Activated naive CD8-positive, alpha-beta T cell treated with anti-CD3 and anti-CD28 coated beads, Interleukin-2, amount 10 ng/mL, durations not matched to agents 7 days and 5 days (primary cell): ENCODE results near the gene ATP5F1B. TPM values are rescaled to one million over a fixed set of nuclear protein-coding genes. Genes with fewer than 3 reads are reported as not detected.

Experiments used
- ATAC-seq: fragments of 150-1000 bp; cut with Tn5 transposase; one replicate; pipeline ENCODE4 v1.10.0; 2021; ENCODE audit warnings: low read depth, moderate library complexity
- POLR2A ChIA-PET: fragments of 350-600 bp; sonication (Branson Sonifier 250); formaldehyde crosslinking; loops from one replicate; lab custom pipeline; 2021; ENCODE audit warnings: antibody characterized with exemption; lab: Charles Lee
- DNase-seq: peaks from one replicate; pipeline ENCODE4 v3.0.0; 2021
- H3K27ac Mint-ChIP-seq: one replicate; pipeline ENCODE4 v1.8.0; 2022; ENCODE audit warnings: mild to moderate bottlenecking, mixed read lengths
- H3K27me3 Mint-ChIP-seq: one replicate; pipeline ENCODE4 v1.8.0; 2022; ENCODE audit warnings: mild to moderate bottlenecking, moderate library complexity, mixed read lengths
- H3K36me3 Mint-ChIP-seq: one replicate; pipeline ENCODE4 v1.8.0; 2021; ENCODE audit warnings: mild to moderate bottlenecking, mixed read lengths
- H3K4me1 Mint-ChIP-seq: one replicate; pipeline ENCODE4 v1.8.0; 2021; ENCODE audit warnings: mixed read lengths
- H3K4me3 Mint-ChIP-seq: one replicate; pipeline ENCODE4 v1.8.0; 2022; ENCODE audit warnings: mild to moderate bottlenecking, moderate library complexity, mixed read lengths
- H3K9me3 Mint-ChIP-seq: one replicate; pipeline ENCODE4 v1.8.0; 2021; ENCODE audit warnings: mixed read lengths
- total RNA-seq, 2 experiments: library from RNA; stranded (reverse); gene quantifications; one replicate each; pipeline ENCODE4 v1.2.3, GENCODE V29; 2021

The ATP5F1B gene
- 100 to 1,000 TPM; 468 to 471 TPM for total RNA-seq

DNA sequence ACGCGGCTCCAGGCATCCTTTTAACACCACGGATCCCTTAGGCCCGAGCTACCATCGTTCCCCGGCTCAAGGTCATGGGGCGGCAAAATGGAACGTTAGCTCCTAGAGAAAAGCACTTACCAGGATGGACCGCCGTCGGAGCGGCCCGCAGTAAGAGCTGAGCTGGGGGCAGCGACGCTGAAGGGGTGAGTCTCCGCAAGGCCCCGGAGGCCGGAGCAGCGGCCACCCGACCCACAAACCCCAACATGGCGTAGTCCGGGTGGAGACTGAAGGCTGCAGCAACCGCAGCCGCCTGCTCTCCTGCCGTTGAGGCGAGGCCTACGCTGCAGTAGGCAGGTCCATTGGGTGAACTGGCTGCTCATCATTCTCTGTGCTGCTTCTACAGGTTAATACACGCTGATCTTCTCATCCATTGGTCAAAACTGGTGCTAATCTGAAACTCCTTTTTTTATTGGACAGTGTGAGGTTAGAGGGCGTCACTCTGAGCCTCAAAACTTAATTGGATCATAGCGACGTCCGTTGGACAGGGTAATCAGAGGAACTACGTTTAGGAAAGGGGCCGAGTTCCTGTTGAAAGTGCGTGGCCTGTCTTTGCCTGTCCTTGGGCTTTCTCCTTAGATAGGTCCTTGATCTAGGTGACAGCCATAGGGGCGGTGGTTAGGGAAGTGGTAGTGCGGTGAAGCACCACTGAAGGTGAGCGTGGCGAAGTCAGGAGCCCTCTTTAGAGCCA lies at the start of gene ATP5F1B:
Gene ATP5F1B, minus strand, starts transcription at position 268 of the 730 bp plus-strand sequence. Its CDS starts 21 bp downstream, at position 247.
- no peaks in the 10 kb centered on the region for H3K27me3 Mint-ChIP-seq
- H3K36me3 Mint-ChIP-seq: peaks cover 28% of the 10 kb centered on the region
- H3K27ac Mint-ChIP-seq: peak within 1 kb of the TSS; percentile 99
- peak within 1 kb of the TSS; percentile 96 for H3K4me3 Mint-ChIP-seq
- peak; percentile 85 for DNase-seq
- peak; percentile 99 for ATAC-seq
- H3K4me1 Mint-ChIP-seq: peaks cover 28% of the 10 kb centered on the region
- POLR2A ChIA-PET: interaction anchor here (0.6 to 5.3 kb wide), 16 partner anchors 11 to 816 kb away, joined by 3 to 65 read pairs (median 4); partner anchors contain the start of genes BAZ2A, DNAJC14, NACA and PTGES3
- H3K9me3 Mint-ChIP-seq: no peaks in the 10 kb centered on the region

DNA sequence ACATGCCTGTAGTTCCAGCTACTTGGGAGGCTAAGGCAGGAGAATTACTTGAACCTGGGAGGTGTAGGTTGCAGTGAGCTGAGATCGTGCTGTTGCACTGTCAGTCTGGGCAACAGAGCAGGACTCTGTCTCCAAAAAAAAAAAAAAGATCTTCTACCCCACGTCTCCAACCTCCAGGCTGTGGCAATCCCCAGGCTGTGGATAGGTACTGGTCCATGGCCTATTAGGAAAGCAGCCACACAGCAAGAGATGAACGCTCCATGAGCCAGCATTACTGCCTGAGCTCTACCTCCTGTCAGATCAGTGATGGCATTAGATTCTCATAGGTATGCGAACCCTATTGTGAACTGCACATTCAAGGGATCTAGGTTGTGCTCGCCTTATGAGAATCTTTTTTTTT lies 48.4 kb upstream of the ATP5F1B start:
- Mint-ChIP-seq H3K36me3 (no peaks in the 10 kb centered on the region), H3K4me1 (peaks cover 5% of the 10 kb centered on the region), H3K4me3 (no peak overlapping the region), H3K27ac (no peak overlapping the region), H3K27me3 (peaks cover 2% of the 10 kb centered on the region), H3K9me3 (no peaks in the 10 kb centered on the region)
- POLR2A ChIA-PET: no interaction called here
- ATAC-seq (no peak), DNase-seq (peak; percentile 15)

DNA sequence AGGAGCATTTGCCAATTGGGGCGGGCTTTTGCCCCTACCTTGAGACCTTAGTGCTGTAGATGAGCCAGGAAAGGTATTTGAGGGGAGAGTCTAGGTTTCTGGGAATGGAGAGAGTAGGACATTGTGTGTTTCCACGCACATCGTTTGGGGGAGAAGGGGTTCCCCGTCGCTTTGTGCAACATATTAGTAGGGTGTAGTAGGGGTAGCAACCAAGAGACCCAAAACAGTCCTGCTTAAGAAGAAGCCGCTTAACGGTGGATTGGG lies 43.0 kb upstream of the ATP5F1B start:
- peaks cover 23% of the 10 kb centered on the region for H3K4me1 Mint-ChIP-seq
- peaks cover 21% of the 10 kb centered on the region for H3K36me3 Mint-ChIP-seq
- no peaks in the 10 kb centered on the region for H3K27me3 Mint-ChIP-seq
- DNase-seq: no peak
- POLR2A ChIA-PET: interaction anchor here (0.6 to 7.7 kb wide), 17 partner anchors 10 to 612 kb away, joined by 3 to 105 read pairs (median 8); partner anchors contain the start of genes ATP5F1B, BAZ2A, NACA and NEMP1
- ATAC-seq: no peak
- no peaks in the 10 kb centered on the region for H3K9me3 Mint-ChIP-seq
- peak overlapping the region; percentile 98 for H3K27ac Mint-ChIP-seq
- H3K4me3 Mint-ChIP-seq: peak overlapping the region; percentile 100

DNA sequence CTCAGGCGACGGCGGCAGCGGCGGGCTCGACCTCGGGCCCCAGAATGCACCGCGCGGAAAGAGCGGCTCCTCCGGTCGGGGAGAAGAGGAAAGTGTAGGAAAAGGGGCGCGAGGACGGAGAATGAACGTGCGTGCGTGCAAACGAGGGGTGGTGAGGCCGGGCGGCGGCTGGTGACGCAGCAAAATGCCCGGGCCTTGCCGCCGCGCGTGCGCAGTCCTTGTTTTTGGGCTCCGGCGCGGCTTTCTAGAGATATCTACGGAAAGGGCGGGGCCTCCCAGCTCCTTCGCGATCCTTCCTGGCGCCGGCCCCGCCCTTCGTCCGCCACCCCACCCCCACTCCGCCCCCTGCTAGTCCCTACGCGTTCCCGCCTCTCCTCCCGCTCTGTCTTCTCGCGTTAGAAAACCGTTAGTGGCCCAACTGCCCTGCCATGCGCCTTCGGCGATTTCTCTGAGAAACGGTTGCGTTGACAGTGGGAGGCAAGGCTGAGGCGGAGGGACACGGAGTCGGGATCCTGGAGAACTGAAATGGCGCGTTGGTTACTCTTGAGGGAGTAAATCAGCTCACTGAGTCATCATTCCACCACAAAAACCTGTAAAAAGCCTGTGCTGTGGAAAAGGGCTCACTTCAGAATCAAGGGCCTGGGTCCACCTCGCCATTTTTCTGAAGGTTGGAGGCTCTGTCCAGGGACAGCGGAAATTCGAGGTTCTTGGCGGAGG lies 42.5 kb upstream of the ATP5F1B start, which contains the start of gene PTGES3:
Gene PTGES3, minus strand, starts transcription at position 156 of the 717 bp plus-strand sequence. CDS start 285 bp downstream, outside the sequence.
- peaks cover 23% of the 10 kb centered on the region for H3K4me1 Mint-ChIP-seq
- no peaks in the 10 kb centered on the region for H3K9me3 Mint-ChIP-seq
- DNase-seq (peak; percentile 99), ATAC-seq (peak; percentile 75)
- H3K27ac Mint-ChIP-seq: peak within 1 kb of the TSS; percentile 98
- POLR2A ChIA-PET: interaction anchor here (0.6 to 7.7 kb wide), 21 partner anchors 10 to 789 kb away, joined by 3 to 105 read pairs (median 5); partner anchors contain the start of genes ATP5F1B, BAZ2A, NACA and NEMP1
- peak within 1 kb of the TSS; percentile 100 for H3K4me3 Mint-ChIP-seq
- H3K27me3 Mint-ChIP-seq: no peaks in the 10 kb centered on the region
- peaks cover 21% of the 10 kb centered on the region for H3K36me3 Mint-ChIP-seq

DNA sequence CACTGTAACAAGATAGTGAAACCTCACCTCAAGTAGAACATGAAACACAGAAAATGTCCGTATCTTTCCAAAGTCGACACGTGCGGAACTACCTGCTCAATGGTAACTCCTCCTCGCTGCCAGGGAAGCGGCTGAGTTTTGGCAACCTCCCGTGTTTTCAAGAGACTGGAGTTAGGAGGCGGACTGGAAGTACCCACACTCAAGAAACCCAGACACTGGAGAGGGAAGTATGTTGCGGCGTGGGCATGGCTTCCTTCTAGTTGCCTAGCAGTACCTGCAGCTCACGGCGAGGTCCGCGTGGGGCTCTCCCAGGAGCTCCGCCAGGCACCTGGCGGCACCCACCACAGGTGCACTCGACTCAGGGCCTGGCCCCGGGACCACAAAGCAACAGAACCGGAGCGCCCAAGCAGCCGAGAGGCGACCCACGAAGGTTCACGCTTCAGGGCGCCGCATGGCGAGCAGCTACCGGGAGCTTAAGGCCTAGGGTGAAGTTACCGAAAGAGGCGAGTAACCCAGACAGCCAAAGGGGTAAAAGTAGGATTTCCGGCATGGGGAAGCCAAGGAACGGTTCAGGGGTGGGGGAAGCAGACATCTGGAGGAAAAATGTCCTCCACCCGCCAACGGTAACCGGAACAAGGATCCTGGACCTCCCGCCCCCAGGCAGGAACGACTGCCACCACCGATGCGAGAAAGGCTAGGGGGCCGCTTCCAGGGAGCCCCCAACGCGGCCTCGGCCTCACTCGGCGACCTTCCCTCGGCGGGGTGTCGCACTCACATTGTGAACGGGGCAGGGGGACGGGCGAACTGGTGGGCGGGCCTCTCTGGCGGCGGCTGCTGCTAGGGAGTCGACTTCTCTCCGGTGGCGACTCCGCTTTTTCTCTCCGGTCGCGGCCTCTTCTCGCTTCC lies 41.7 kb upstream of the ATP5F1B start:
- H3K36me3 Mint-ChIP-seq: peaks cover 26% of the 10 kb centered on the region
- peaks cover 25% of the 10 kb centered on the region for H3K4me1 Mint-ChIP-seq
- peak overlapping the region; percentile 98 for H3K27ac Mint-ChIP-seq
- no peaks in the 10 kb centered on the region for H3K27me3 Mint-ChIP-seq
- POLR2A ChIA-PET: interaction anchor here (0.6 to 7.7 kb wide), 22 partner anchors 9 to 958 kb away, joined by 3 to 105 read pairs (median 4); partner anchors contain the start of genes ATP5F1B, BAZ2A, CD63 and NACA
- H3K4me3 Mint-ChIP-seq: peak overlapping the region; percentile 100
- DNase-seq (peak; percentile 69), ATAC-seq (peak; percentile 37)
- no peaks in the 10 kb centered on the region for H3K9me3 Mint-ChIP-seq

DNA sequence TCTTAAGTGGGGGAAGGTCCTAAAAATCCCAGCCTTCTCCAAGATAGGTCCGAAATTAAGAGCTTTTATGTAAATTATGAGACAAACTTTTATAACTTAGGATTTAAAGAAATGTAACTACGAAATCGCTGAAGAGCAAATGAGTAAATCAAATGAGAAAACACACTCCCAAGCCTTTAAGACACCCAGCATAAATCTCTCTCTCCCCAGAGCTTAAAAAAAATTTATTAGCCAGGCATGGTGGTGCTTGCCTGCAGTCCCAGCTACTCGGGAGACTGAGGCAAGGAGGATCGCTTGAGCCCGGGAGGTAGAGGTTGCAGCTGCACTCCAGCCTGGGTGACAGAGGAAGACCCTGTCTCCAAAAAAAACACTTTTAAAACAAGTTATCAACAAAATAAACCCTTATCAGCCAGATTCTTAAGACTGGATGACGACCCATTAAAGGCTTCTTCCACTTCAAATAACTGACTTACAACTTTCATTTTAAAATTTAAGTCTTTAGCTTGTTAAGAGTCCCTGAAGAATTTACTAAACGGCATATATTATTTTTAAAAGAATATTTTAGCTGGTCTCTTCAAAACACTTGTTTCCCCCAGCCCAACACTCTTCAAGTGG lies 39.1 kb upstream of the ATP5F1B start:
- H3K36me3 Mint-ChIP-seq: peaks cover 35% of the 10 kb centered on the region
- peak overlapping the region; percentile 100 for H3K4me3 Mint-ChIP-seq
- POLR2A ChIA-PET: interaction anchor here (0.7 to 7.7 kb wide), 10 partner anchors 22 to 326 kb away, joined by 3 to 105 read pairs (median 6); partner anchors contain the start of genes ATP5F1B, BAZ2A and NACA
- peak overlapping the region; percentile 84 for H3K27ac Mint-ChIP-seq
- peak; percentile 39 for DNase-seq
- no peaks in the 10 kb centered on the region for H3K9me3 Mint-ChIP-seq
- no peaks in the 10 kb centered on the region for H3K27me3 Mint-ChIP-seq
- ATAC-seq: no peak
- peaks cover 33% of the 10 kb centered on the region for H3K4me1 Mint-ChIP-seq

DNA sequence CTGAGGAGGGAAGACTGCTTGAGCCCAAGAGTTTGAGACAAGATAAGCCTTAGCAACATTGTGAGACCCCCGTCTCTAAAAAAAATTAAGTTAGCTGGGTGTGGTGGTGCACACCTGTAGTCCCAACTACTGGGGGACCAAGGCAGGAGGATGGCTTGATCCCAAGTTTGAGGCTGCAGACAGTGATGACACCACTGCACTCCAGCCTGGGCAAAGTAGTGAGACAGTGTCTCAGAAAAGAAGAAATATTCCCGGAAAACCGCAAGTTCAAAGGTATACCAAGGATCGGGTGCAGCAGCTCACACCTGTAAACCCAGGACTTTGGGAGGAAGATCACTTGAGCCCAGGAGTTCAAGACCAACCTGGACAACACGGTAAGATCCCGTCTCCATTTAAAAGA lies 36.5 kb upstream of the ATP5F1B start:
- Mint-ChIP-seq H3K4me3 (peak overlapping the region; percentile 45), H3K9me3 (no peaks in the 10 kb centered on the region), H3K4me1 (peaks cover 40% of the 10 kb centered on the region), H3K27ac (peak overlapping the region; percentile 84), H3K36me3 (peaks cover 42% of the 10 kb centered on the region), H3K27me3 (no peaks in the 10 kb centered on the region)
- POLR2A ChIA-PET: interaction anchor here (1.1 to 1.5 kb wide), 4 partner anchors 9 to 43 kb away, joined by 3 to 9 read pairs (median 5); partner anchors contain the start of gene NACA
- ATAC-seq: no peak
- peak; percentile 11 for DNase-seq

DNA sequence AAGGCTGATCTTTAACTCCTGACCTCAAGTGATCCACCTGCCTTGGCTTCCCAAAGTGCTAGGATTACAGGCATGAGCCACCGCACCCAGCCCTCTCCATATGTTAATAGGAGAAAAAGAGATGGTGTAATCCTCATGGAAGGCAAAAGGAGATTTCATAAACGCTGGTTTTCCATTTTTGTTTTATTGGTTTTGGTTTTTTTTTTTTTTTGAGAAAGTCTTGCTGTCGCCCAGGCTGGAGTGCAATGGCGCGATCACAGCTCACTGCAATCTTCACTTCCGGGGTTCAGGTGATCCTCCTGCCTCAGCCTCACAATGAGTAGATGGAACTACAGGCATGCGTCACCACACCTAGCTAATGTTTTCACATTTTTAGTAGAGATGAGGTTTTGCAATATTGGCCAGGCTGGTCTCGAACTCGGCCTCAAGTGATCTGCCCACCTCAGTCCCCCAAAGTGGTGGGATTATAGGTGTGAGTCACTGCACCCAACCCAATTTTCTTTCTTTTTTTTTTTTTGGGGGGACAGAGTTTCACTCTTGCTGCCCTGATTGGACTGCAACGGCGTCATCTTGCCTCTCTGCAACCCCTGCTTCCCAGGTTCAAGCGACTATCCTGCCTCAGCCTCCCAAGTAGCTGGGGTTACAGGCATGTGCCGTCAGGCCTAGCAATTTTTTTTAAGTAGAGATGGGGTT lies 34.2 kb upstream of the ATP5F1B start:
- Mint-ChIP-seq H3K4me1 (peaks cover 40% of the 10 kb centered on the region), H3K27me3 (no peaks in the 10 kb centered on the region), H3K36me3 (peaks cover 33% of the 10 kb centered on the region), H3K27ac (peak overlapping the region; percentile 69), H3K4me3 (no peak overlapping the region), H3K9me3 (no peaks in the 10 kb centered on the region)
- peak; percentile 13 for DNase-seq
- ATAC-seq: no peak
- POLR2A ChIA-PET: interaction anchor here (0.6 to 3.3 kb wide), 5 partner anchors 8 to 618 kb away, joined by 3 to 14 read pairs (median 4); partner anchors contain the start of gene PTGES3

DNA sequence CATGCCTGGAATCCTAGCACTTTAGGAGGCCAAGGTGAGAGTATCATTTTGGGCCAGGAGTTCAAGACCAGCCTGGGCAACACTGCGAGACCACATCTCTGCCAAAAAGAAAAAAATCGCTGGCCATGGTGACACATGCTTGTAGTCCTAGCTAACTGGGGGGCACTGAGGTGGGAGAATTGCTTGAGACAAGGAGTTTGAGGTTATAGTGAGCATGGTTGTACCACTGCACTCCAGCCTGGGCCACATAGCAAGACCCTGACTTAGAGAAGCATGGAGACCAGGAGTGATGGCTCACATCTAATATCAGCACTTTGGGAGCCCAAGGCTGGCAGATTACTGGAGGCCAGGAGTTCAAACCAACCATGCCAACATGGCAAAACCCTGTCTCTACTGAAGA lies 33.1 kb upstream of the ATP5F1B start:
- ATAC-seq (no peak), DNase-seq (peak; percentile 8)
- H3K36me3 Mint-ChIP-seq: peaks cover 24% of the 10 kb centered on the region
- POLR2A ChIA-PET: interaction anchor here (0.7 to 3.3 kb wide), 5 partner anchors 9 to 50 kb away, joined by 3 to 14 read pairs (median 5); partner anchors contain the start of genes ATP5F1B and PTGES3
- H3K27ac Mint-ChIP-seq: no peak overlapping the region
- H3K4me1 Mint-ChIP-seq: peaks cover 32% of the 10 kb centered on the region
- no peaks in the 10 kb centered on the region for H3K27me3 Mint-ChIP-seq
- H3K4me3 Mint-ChIP-seq: no peak overlapping the region
- H3K9me3 Mint-ChIP-seq: no peaks in the 10 kb centered on the region

DNA sequence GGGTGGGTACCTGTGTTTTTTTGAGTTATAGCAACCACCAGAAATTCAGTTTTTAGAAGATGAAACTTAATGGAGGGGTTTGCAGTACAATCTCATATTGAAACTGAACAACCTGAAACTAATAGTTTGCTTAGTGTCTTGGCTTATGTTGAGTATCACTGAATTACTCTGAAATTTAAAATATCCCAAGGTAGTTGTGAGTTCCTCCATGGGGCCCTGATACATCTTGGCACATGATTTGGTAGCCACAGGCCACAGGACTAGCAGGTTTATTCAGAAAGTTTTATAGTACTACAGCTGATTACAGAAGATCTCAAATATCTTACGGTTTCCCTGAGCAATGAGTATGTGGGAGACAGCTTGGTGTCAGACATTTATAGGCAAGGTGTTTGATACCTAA lies 31.9 kb upstream of the ATP5F1B start:
- Mint-ChIP-seq H3K4me3 (no peak overlapping the region), H3K27ac (no peak overlapping the region), H3K4me1 (peaks cover 32% of the 10 kb centered on the region), H3K36me3 (peaks cover 22% of the 10 kb centered on the region), H3K27me3 (no peaks in the 10 kb centered on the region), H3K9me3 (no peaks in the 10 kb centered on the region)
- POLR2A ChIA-PET: interaction anchor here (0.8 to 3.3 kb wide), 3 partner anchors 11 to 49 kb away, joined by 3 to 14 read pairs (median 6); partner anchors contain the start of genes ATP5F1B and PTGES3
- ATAC-seq (no peak), DNase-seq (no peak)

DNA sequence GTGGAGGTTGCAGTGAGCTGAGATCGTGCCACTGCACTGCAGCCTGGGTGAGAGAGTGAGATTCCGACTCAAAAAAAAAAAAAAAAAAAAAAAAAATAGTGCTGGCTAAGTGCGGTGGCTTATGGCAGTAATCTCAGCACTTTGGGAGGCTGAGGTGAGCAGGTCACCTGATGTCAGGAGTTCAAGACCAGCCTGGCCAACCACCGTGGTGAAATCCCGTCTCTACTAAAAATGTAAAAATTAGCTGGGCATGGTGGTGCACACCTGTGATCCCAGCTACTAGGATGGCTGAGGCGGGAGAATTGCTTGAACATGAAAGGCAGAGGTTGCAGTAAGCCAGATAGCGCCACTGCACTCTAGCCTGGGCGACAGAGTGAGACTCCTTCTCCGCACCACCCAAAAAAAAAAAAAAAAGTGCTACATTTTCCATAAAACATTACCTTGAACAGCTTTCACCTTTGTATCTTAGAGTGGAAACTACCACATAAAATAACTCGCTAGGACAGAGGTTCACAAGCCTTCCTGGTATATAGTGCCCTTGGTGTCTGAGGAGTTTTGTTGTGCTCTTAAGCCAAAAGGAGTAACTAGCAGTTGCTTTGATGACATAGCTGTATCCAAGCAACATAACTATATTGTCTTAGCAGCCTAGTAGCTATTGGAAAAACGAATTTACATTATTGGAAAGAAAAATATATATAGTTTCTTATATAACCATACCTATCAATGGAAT lies 31.2 kb upstream of the ATP5F1B start:
- Mint-ChIP-seq H3K36me3 (peaks cover 24% of the 10 kb centered on the region), H3K27me3 (no peaks in the 10 kb centered on the region), H3K4me1 (peaks cover 33% of the 10 kb centered on the region), H3K4me3 (no peak overlapping the region), H3K27ac (no peak overlapping the region), H3K9me3 (no peaks in the 10 kb centered on the region)
- POLR2A ChIA-PET: interaction anchor here (1.9 to 3.3 kb wide), 2 partner anchors 11 to 48 kb away, joined by 7 to 14 read pairs; partner anchors contain the start of genes NACA and PTGES3
- DNase-seq: peak; percentile 18
- peak; percentile 47 for ATAC-seq
